ENCODE data around the gene CDK14.

CDK14 gene

GRCh38 chr7:91182819-91183764 lies 587.0 kb downstream of the CDK14 start:
- no peak for DNase-seq

- DNase-seq, result no peak
Measured at GRCh38 chr7:91185771-91186170, 589.6 kb downstream of the CDK14 start.

- no peak for DNase-seq
Measured at GRCh38 chr7:91187061-91187460, 590.9 kb downstream of the CDK14 start.

DNA sequence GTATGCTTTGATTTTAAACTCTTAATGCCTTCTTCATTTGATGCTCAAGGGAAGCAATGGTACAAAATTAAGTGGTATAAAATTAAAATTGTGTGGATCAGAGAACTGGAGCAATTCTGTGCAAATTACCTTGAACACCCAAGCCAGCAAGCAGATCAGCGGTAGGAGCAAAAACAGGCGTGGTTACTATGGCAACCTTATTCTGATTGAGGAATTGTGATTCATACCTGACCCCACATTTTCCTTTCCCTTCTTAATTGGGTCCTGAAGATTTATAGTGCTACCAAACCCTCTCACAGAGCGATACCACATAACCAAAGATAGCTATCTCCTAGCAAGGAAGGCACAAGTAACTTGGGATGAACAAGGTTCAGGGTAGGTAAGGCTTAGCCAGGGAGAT lies 595.6 kb downstream of the CDK14 start:
- no peak for DNase-seq

GRCh38 chr7:91193141-91193540 lies 597.0 kb downstream of the CDK14 start:
- DNase-seq, result no peak

DNA sequence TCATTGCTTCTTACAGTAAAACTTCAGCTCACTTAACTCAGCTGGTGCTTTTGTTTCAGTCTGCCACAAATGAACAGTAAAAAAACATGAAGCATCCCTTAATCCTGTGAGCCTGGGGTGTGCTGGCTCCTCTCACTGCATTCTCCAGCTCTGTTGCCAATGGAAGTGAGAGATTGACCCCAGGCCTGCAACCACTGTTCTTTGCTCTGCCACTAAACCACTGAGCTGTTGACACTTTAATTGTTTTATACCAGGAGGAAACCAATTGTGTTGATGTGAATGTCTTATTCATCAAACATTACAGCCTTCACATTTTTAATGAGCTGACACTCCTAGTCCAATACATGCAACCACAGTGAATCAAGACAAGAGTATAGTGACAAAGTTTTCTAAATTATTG lies 598.7 kb downstream of the CDK14 start:
- DNase-seq, result no peak

DNA sequence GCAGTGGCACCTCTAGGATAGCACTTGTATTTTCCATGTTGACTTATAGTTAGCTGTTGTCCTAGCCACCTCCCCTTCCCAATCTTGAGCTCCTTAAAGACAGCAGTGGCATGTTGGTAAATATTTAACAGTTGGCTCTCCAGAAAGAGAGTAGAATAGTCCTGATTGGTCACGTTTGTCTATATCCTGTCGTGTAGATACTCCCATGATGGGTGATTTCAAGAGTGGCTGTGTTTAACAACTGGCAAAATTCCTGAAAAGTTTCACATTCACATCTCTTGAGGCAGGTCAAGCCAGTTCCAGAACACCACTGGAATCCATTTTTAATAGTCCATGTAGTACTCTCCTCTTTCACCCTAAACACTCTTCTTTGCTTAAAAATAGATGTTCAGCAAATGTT lies 599.9 kb downstream of the CDK14 start:
- no peak for DNase-seq

DNA sequence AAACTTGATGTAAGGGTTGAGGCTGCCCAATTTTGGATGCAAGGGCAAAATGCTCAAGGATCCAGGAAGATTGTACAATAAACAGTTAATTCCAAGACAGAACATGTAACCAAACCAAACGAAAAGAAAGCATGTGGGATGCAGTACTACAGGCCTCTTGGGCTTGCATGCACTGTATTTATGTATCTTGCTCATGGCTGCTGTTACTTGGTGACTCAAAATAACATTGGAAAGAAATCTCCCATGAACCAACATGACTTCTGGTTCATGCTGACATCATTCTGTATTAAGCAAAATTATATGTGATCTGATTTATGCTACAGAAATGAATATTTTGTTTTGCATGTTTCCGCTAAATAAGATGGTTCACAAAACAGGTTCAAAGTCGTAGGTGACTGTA lies 602.2 kb downstream of the CDK14 start:
- no peak for DNase-seq

GRCh38 chr7:91199601-91200000 lies 603.5 kb downstream of the CDK14 start:
- DNase-seq, result no peak

- DNase-seq, result peak; percentile 74
Measured at GRCh38 chr7:91201442-91202113, 605.5 kb downstream of the CDK14 start.

- DNase-seq, result no peak
Measured at GRCh38 chr7:91206361-91206960, 610.3 kb downstream of the CDK14 start.

DNA sequence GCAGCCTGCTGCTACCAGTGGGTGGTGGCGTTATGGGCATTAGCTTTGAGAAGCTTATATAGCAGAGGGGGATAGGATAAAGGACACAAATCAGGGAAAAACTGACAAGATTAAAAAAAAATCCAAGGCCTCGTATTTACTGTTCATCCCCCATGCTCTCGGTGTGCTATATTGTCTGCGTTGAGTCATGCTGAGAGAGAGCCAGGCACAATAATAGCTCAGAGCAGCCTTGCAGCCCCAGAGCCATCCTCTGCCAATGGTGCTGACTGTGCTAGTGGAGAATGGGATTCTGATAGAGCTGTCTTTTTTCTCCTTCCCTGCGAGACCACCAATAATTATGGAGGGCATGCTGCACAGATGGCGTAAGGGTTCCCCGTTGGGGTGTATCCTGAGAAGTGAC lies 616.5 kb downstream of the CDK14 start:
- DNase-seq, result no peak

GRCh38 chr7:91226411-91226810 lies 630.3 kb downstream of the CDK14 start:
- DNase-seq, result no peak

DNA sequence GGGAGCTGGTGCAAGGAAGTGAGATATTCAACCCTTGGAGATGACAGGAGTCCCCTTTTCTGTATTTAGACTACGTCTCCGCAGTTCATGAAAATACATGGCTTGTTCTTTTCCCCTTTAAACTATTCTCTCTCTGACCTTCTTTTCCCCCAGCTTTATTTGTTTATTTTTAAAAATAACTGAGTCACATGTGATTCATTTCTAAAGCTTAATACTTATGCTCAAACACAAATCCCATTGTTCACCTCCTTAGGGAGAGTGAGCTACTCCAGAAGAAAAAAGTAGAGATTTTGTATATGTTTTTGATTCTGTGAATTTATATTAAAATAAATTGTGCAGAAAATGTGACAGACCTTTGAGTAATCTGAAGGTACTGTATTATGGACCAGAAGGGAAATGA lies 632.2 kb downstream of the CDK14 start:
- no peak for DNase-seq

DNA sequence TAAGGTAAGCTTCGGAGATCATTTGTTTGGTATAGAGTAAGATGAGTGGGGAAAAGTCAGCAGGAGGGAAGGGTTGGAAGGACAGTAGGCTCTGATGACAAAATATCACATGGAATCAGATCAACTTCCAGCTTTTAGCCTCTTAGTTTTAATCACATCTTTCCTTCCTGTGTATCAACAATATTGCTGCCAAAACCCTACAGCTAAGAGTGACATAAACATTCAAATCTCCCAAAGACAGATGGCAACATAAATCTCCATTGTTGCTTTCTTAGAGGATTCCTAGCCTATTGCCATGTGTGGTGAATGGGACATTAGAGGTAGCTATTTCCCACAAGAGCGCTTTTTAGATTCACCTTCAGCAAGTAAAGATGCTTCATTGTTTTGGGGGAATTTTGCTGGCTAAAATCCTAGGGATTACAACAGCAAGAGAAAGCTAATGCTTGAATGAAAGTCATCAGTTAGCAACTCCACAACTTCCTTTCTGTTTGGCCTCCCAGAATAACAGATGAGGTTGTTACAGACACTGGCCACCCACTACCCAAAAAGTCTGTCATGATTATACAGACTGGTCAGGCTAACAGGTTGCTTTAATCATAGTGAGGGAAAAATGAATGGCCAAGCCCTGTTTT lies 632.9 kb downstream of the CDK14 start:
- no peak for DNase-seq

GRCh38 chr7:91230100-91230499 lies 634.0 kb downstream of the CDK14 start:
- no peak for DNase-seq

DNA sequence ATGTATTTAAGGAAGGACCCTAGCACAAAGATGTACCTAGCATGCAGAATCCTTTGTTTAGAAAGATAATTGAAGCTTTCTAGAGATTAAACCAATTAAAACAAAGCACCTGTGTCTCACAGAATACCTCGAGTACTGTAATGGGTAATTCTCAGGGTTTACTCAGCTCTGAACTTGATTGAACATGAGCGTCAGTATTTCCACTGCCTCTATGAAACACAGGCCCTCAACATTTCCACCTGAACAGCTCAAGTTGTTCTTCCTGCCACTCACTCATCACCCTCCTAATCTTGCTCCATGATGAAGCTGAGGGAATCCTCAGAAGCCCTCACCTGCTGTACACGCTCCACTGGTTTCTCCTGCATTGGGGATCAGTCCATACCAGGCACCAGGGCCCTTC lies 634.4 kb downstream of the CDK14 start:
- DNase-seq, result no peak

DNA sequence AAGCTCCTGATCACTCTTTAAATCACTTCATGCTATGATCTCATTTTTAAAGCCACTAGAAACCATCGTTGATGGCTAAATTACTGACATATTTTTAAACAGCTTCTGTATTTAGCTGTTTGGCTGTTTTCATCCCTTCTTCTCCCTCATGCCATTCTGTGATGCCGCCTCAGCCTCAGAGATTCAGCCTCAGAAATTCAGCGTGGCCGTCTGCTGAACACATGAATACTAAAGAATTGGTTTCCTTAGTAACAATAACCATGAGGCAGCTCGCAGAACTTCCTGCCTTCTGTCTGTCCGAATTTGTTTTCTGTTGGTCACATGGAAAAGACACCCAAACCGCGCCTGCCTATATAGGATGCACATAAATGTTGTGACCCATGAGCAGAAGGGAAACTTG lies 637.1 kb downstream of the CDK14 start:
- no peak for DNase-seq

GRCh38 chr7:91235211-91235832 lies 639.2 kb downstream of the CDK14 start:
- DNase-seq, result no peak

GRCh38 chr7:91239171-91239604 lies 643.1 kb downstream of the CDK14 start:
- no peak for DNase-seq

DNA sequence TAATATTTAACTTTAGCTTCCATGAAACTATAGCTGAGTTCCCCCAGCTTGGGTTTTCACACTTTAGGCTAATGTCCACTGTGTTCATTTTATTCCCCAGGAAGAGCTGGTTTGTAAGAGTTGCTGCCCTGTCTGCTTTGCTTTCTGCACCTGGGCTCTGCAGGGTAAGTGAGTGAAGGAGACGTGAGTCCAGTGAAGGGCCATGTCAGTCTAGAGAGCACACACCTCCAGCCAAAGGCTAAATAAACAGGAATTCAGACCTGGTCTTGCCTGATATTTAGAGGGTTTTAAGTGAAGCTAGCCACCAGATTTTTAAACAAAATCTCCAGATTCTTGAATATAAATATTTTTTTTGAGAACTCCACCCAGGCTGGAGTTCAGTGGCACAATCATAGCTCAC lies 643.7 kb downstream of the CDK14 start:
- no peak for DNase-seq

DNA sequence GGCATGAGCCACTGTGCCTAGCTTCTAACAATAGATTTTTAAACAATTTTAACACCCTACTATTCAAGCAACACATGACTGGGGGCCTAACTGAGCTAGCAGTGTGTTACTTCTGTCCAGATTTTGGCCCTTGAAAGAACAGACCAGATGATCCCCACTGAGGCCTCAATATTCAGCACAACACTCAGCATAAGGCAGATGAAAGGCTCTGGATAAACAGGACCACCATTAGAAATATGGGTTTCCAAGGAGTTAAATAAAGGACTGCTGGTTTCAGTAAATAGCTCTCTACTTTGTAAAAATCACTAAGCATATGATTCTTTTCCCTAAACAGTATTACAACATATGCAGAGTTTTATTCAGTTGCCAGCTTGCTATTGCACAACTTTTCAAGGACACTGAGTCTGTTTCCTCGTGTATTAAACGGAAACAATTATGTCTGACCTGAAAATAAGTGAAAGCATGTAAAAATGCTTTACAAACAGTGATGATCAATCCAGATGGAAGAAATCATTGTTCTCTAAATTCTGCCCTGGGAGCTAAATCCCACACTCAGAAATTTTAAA lies 644.3 kb downstream of the CDK14 start:
- no peak for DNase-seq

Data from NCI-H1417 treated with DMSO at 0.1 percent for 48 hours (cell line).